ENCODE results near the gene LARP6.
"Not testable (repeated sequence)": the region's sequence is repeated elsewhere in the genome, so short reads cannot be mapped to it uniquely, and the experiment has no call there.

The LARP6 gene

GRCh38 chr15:70815604-70816003 lies 38.4 kb downstream of the LARP6 start:
- DNase-seq (ENCODE audit: low read depth): no peak

GRCh38 chr15:70815011-70815410 lies 38.9 kb downstream of the LARP6 start:
- not testable (repeated sequence) for DNase-seq (ENCODE audit: low read depth); H3K4me3 ChIP-seq (ENCODE audit: low read length)

More at GRCh38 chr15:70815604-70816003, 38.4 kb downstream of the LARP6 start:
- H3K4me3 ChIP-seq (ENCODE audit: low read length): no peak overlapping the region
- no peak for TF ChIP-seq CTCF (conservative IDR thresholded peaks at IDR 0.05; ENCODE audit: low read length)

- H3K4me3 ChIP-seq (ENCODE audit: low read length): no peak overlapping the region
- no peak for TF ChIP-seq CTCF (conservative IDR thresholded peaks at IDR 0.05; ENCODE audit: low read length)
- no peak for DNase-seq (ENCODE audit: low read depth)
Measured at GRCh38 chr15:70812827-70813364, 41.1 kb downstream of the LARP6 start.

- no peak overlapping the region for H3K4me3 ChIP-seq (ENCODE audit: low read length)
- TF ChIP-seq CTCF (conservative IDR thresholded peaks at IDR 0.05; ENCODE audit: low read length): no peak
- no peak for DNase-seq (ENCODE audit: low read depth)
Measured at GRCh38 chr15:70810916-70811578, 42.9 kb downstream of the LARP6 start.

- no peak for TF ChIP-seq CTCF (conservative IDR thresholded peaks at IDR 0.05; ENCODE audit: low read length)
- DNase-seq (ENCODE audit: low read depth): no peak
- no peak overlapping the region for H3K4me3 ChIP-seq (ENCODE audit: low read length)
Measured at GRCh38 chr15:70806992-70807712, 46.8 kb downstream of the LARP6 start.

- H3K4me3 ChIP-seq (ENCODE audit: low read length); DNase-seq (ENCODE audit: low read depth): not testable (repeated sequence)
Measured at GRCh38 chr15:70804388-70804787, 49.6 kb downstream of the LARP6 start.

- no peak overlapping the region for H3K4me3 ChIP-seq (ENCODE audit: low read length)
- peak; percentile 79 for DNase-seq (ENCODE audit: low read depth)
- TF ChIP-seq CTCF (conservative IDR thresholded peaks at IDR 0.05; ENCODE audit: low read length): no peak
Measured at GRCh38 chr15:70802629-70803028, 51.3 kb downstream of the LARP6 start.

GRCh38 chr15:70801109-70801508 lies 52.8 kb downstream of the LARP6 start:
- DNase-seq (ENCODE audit: low read depth): peak; percentile 34

More at GRCh38 chr15:70801109-70801508, 52.8 kb downstream of the LARP6 start:
- TF ChIP-seq CTCF (conservative IDR thresholded peaks at IDR 0.05; ENCODE audit: low read length): no peak
- H3K4me3 ChIP-seq (ENCODE audit: low read length): no peak overlapping the region

Measured in AG10803 (cell line).